Measurements from ENCODE around the gene PPP1R16B.

PPP1R16B gene

GRCh38 chr20:38805502-38805957 lies at the start of gene PPP1R16B:
PPP1R16B (plus strand) TSS chr20:38805697; CDS start chr20:38835926, 30,229 bp downstream.
- TF ChIP-seq CTCF (IDR thresholded peaks at IDR 0.05; ENCODE audit: extremely low read depth, insufficient read depth, missing control alignments): no peak
- DNase-seq (ENCODE audit: low spot score): peak; percentile 85
- in situ Hi-C loops (cut with MboI; ENCODE audit: low pct_unique_long_range_greater_than_20kb, low sequenced_read_pairs, unreplicated experiment): no loop called here

GRCh38 chr20:38757145-38757775 lies 48.2 kb upstream of the PPP1R16B start:
- no peak for DNase-seq (ENCODE audit: low spot score)
- no peak for TF ChIP-seq CTCF (IDR thresholded peaks at IDR 0.05; ENCODE audit: extremely low read depth, insufficient read depth, missing control alignments)
- in situ Hi-C loops (cut with MboI; ENCODE audit: low pct_unique_long_range_greater_than_20kb, low sequenced_read_pairs, unreplicated experiment): no loop called here

DNA sequence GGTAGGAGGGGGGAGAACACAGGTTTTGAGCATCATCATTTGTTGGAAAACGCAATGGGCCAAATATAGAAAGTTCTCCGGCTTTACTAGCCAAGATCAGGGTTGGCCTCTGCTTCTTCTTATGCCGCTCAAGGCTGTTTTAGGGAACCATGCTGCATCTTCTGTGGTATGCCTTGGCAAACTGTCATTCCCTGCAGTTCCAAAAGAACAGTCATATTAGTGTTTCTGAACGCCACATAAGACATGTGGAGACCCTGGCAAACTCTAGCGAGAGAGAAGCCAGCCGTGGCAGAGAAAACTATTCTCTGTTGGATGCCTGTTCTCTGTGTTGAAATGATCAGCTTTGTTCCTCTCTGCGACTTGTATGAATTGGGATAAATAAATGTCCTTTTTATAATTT lies 46.4 kb upstream of the PPP1R16B start:
- no peak for DNase-seq (ENCODE audit: low spot score)
- in situ Hi-C loops (cut with MboI; ENCODE audit: low pct_unique_long_range_greater_than_20kb, low sequenced_read_pairs, unreplicated experiment): no loop called here
- TF ChIP-seq CTCF (IDR thresholded peaks at IDR 0.05; ENCODE audit: extremely low read depth, insufficient read depth, missing control alignments): no peak

- in situ Hi-C loops (cut with MboI; ENCODE audit: low pct_unique_long_range_greater_than_20kb, low sequenced_read_pairs, unreplicated experiment): no loop called here
- TF ChIP-seq CTCF (IDR thresholded peaks at IDR 0.05; ENCODE audit: extremely low read depth, insufficient read depth, missing control alignments): no peak
- no peak for DNase-seq (ENCODE audit: low spot score)
These were observed 44.5 kb upstream of the PPP1R16B start for GRCh38 chr20:38760978-38761377.

DNA sequence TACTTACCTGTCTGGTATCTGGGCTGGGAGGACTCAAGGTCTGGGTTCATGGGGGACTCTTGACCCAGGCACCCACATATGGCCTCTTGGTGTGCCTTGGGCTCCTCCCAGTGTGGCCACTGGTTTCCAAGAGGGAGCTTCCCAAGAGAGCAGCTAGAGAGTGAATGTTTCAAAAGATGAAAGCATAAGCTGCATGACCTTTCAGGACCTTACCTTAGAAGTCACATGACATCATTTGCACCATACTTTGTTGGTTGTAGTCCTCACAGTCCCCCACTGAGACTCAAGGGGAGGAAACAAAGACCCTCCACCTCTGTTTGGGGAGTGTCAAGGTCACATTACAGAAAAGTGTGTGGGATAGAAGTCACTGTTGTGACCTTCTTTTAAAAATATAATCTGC lies 43.3 kb upstream of the PPP1R16B start:
- in situ Hi-C loops (cut with MboI; ENCODE audit: low pct_unique_long_range_greater_than_20kb, low sequenced_read_pairs, unreplicated experiment): no loop called here
- TF ChIP-seq CTCF (IDR thresholded peaks at IDR 0.05; ENCODE audit: extremely low read depth, insufficient read depth, missing control alignments): no peak
- no peak for DNase-seq (ENCODE audit: low spot score)

GRCh38 chr20:38763616-38764015 lies 41.9 kb upstream of the PPP1R16B start:
- in situ Hi-C loops (cut with MboI; ENCODE audit: low pct_unique_long_range_greater_than_20kb, low sequenced_read_pairs, unreplicated experiment): no loop called here
- no peak for TF ChIP-seq CTCF (IDR thresholded peaks at IDR 0.05; ENCODE audit: extremely low read depth, insufficient read depth, missing control alignments)
- DNase-seq (ENCODE audit: low spot score): no peak
